K562 (cell line): ENCODE data around the gene HNRNPU. TPM values are rescaled to one million over a fixed set of nuclear protein-coding genes. Genes with fewer than 3 reads are reported as not detected.

ENCODE experiments used
- CBFB ChIP-seq: sonication (generic); formaldehyde crosslinking; IDR thresholded peaks from 2 replicates; pipeline ENCODE4 v1.4.0; 2020; ENCODE audit warnings: mild to moderate bottlenecking, missing genetic modification reagents
- CHD1 ChIP-seq: fragments of 200-600 bp; sonication (generic); IDR thresholded peaks from one replicate; pipeline ENCODE4 v1.6.1; 2012; ENCODE audit warnings: mild to moderate bottlenecking, moderate library complexity, low read length, inconsistent platforms
- DACH1 ChIP-seq: fragments of 450-650 bp; IDR thresholded peaks from 2 replicates; pipeline ENCODE4 v1.6.1; 2018; ENCODE audit not compliant: partially characterized antibody
- DIDO1 ChIP-seq: fragments of 450-650 bp; IDR thresholded peaks from 2 replicates; pipeline ENCODE4 v1.6.1; 2016; ENCODE audit warnings: low read depth, missing biosample characterization, missing genetic modification characterization
- EHMT2 ChIP-seq: fragments of 450-650 bp; IDR thresholded peaks from 2 replicates; pipeline ENCODE4 v1.6.1; 2018; ENCODE audit warnings: antibody characterized with exemption
- GTF2A2 ChIP-seq: IDR thresholded peaks from 2 replicates; pipeline ENCODE4 v1.6.1; 2016; ENCODE audit warnings: mild to moderate bottlenecking, missing genetic modification characterization, missing compliant biosample characterization
- IRF9 ChIP-seq: fragments of 450-650 bp; IDR thresholded peaks from 2 replicates; pipeline ENCODE4 v1.6.1; 2016; ENCODE audit warnings: missing biosample characterization, missing genetic modification characterization
- KLF16 ChIP-seq: IDR thresholded peaks from 2 replicates; pipeline ENCODE4 v1.6.1; 2016; ENCODE audit warnings: antibody characterized with exemption
- MCM2 ChIP-seq: fragments of 450-650 bp; IDR thresholded peaks from 2 replicates; pipeline ENCODE4 v1.6.1; 2017; ENCODE audit warnings: low read depth, mild to moderate bottlenecking
- MYBL2 ChIP-seq, 2 experiments: fragments of 450-650 bp in 1 of 2; sonication (generic) in 1 of 2; formaldehyde crosslinking in 1 of 2; IDR thresholded peaks; 2 replicates each; pipeline versions ENCODE4 v1.6.1 to v1.8.1; 2017 to 2022; ENCODE audit warnings: borderline replicate concordance in 1 of 2, inconsistent platforms in 1 of 2, low read depth in 1 of 2, mild to moderate bottlenecking in 1 of 2, missing genetic modification reagents in 1 of 2, moderate library complexity in 1 of 2
- NEUROD1 ChIP-seq: fragments of 150-350 bp; IDR thresholded peaks from 2 replicates; pipeline ENCODE4 v1.6.1; 2014; ENCODE audit warnings: borderline replicate concordance, low read length, low read depth; ENCODE audit not compliant: partially characterized antibody
- NR0B1 ChIP-seq: fragments of 450-650 bp; IDR thresholded peaks from one replicate; pipeline ENCODE4 v1.6.1; 2018; ENCODE audit warnings: mild to moderate bottlenecking, moderate library complexity; ENCODE audit not compliant: partially characterized antibody
- SMARCB1 ChIP-seq: IDR thresholded peaks from 2 replicates; pipeline ENCODE4 v1.6.1; 2011; ENCODE audit warnings: improper control_type of control experiment, low read depth; ENCODE audit not compliant: insufficient read length
- SP2 ChIP-seq: IDR thresholded peaks from 2 replicates; pipeline ENCODE4 v1.6.1; 2011; ENCODE audit warnings: mild to moderate bottlenecking, low read depth, low read length, moderate library complexity; ENCODE audit not compliant: poor library complexity, severe bottlenecking; ENCODE audit errors: extremely low read depth
- TAL1 ChIP-seq: fragments of 450-650 bp; IDR thresholded peaks from 2 replicates; pipeline ENCODE4 v1.6.1; 2016; ENCODE audit warnings: mild to moderate bottlenecking
- TBP ChIP-seq: optimal IDR thresholded peaks from 2 replicates; pipeline ENCODE3; 2011; ENCODE audit warnings: low read depth, low read length, improper control_type of control experiment
- U2AF1 ChIP-seq: fragments of 200-400 bp; formaldehyde crosslinking; optimal IDR thresholded peaks from 2 replicates; pipeline ENCODE3; 2017; ENCODE audit warnings: mild to moderate bottlenecking, low read depth, low read length, moderate library complexity
- ZBTB2 ChIP-seq: fragments of 450-650 bp; IDR thresholded peaks from 2 replicates; pipeline ENCODE4 v1.6.1; 2016; ENCODE audit warnings: antibody characterized with exemption
- ZFPM2 ChIP-seq: fragments of 250-450 bp; sonication (Bioruptor Pico); IDR thresholded peaks from 2 replicates; pipeline ENCODE4 v1.5.1; 2022; ENCODE audit warnings: mild to moderate bottlenecking
- ZNF239 ChIP-seq: fragments of 250-450 bp; sonication (Bioruptor Pico); IDR thresholded peaks from 2 replicates; pipeline ENCODE4 v1.4.0; 2020; ENCODE audit warnings: mild to moderate bottlenecking
- ZNF280B ChIP-seq: fragments of 250-450 bp; sonication (Bioruptor Pico); IDR thresholded peaks from 2 replicates; pipeline ENCODE4 v1.5.1; 2021; ENCODE audit warnings: mild to moderate bottlenecking
- ZNF431 ChIP-seq: sonication (generic); formaldehyde crosslinking; IDR thresholded peaks from 2 replicates; pipeline ENCODE4 v1.8.0; 2022; ENCODE audit warnings: mild to moderate bottlenecking, missing genetic modification reagents
- ZNF561 ChIP-seq: fragments of 450-650 bp; formaldehyde crosslinking; conservative IDR thresholded peaks from 2 replicates; pipeline ENCODE4 v1.4.0; 2020; ENCODE audit warnings: mild to moderate bottlenecking, moderate library complexity
- ZNF75A ChIP-seq: fragments of 450-650 bp; formaldehyde crosslinking; IDR thresholded peaks from 2 replicates; pipeline ENCODE4 v1.4.0; 2020; ENCODE audit warnings: mild to moderate bottlenecking
- polyA plus RNA-seq, 8 experiments: library from polyadenylated mRNA; depleted of rRNA in 4 of 8; stranded (reverse) in 5 of 8; unstranded in 3 of 8; fragments of >200 nt; fragmentation: Nextera tagmentation in 2 of 8; fragmentation: Illumina TruSeq in 1 of 8; extraction: Ambion mirVana in 2 of 8; extraction: Trizol in 1 of 8; gene quantifications; 2 replicates each; pipeline versions ENCODE4 v1.2.1 to v1.2.3, GENCODE V29; 2011 to 2014; ENCODE audit warnings: inconsistent platforms in 1 of 8, missing spikeins in 1 of 8
- total RNA-seq, 7 experiments: library from RNA; depleted of rRNA in 6 of 7; stranded (reverse); fragments of >200 nt in 6 of 7; fragmentation: Illumina TruSeq in 2 of 7; extraction: Trizol in 2 of 7; gene quantifications; 2 replicates each; pipeline versions ENCODE4 v1.2.1 to v1.2.3, GENCODE V29; 2011 to 2021; ENCODE audit warnings: low replicate concordance in 1 of 7

HNRNPU gene
- total and polyA plus RNA-seq, 9 of the 15 experiments (the other 6 are each of a cell fraction or from before 2014, with no cell fraction given) = 159 to 777 (median 577) TPM

GRCh38 chr1:244835276-244836134 is 28.8 kb downstream of the HNRNPU start, which contains the start of gene COX20 (continued):
- TF ChIP-seq TBP = peak; percentile 68
- no peak for TF ChIP-seq U2AF1
- TF ChIP-seq ZNF75A = no peak; the same call in 1 of the 2 replicates
- peak; percentile 92 for TF ChIP-seq MYBL2 (IDR thresholded peaks at IDR 0.05; ENCODE audit: low read depth)
- no peak for TF ChIP-seq MYBL2 (CRISPR knock-in tag; IDR thresholded peaks at IDR 0.05; ENCODE audit: borderline replicate concordance)
- 0 out of 2 replicates have a peak, but pooled peaks have one; percentile 39 for TF ChIP-seq ZNF280B
- no peak for TF ChIP-seq SMARCB1
- TF ChIP-seq ZNF431 (CRISPR knock-in tag) = no peak; the same call in 1 of the 2 replicates
- TF ChIP-seq SP2 = no peak
- TF ChIP-seq ZFPM2 (CRISPR knock-in tag) = 0 out of 2 replicates have a peak, but pooled peaks have one; percentile 18
- no peak for TF ChIP-seq DACH1
- no peak for TF ChIP-seq ZNF239 (CRISPR knock-in tag)
- peak; percentile 78; the same call in 1 of the 2 replicates for TF ChIP-seq ZNF561 (CRISPR knock-in tag)
- no peak for TF ChIP-seq EHMT2
- TF ChIP-seq NR0B1 = no peak
- TF ChIP-seq IRF9 (tag) = no peak
- TF ChIP-seq KLF16 = no peak
- no peak for TF ChIP-seq DIDO1 (tag)
- no peak for TF ChIP-seq GTF2A2 (tag)
- TF ChIP-seq CHD1 = peak; percentile 82
- TF ChIP-seq MCM2 = no peak
- 0 out of 2 replicates have a peak, but pooled peaks have one; percentile 59 for TF ChIP-seq CBFB (CRISPR knock-in tag)
- TF ChIP-seq ZBTB2 = no peak
- TF ChIP-seq NEUROD1 = peak; percentile 52
- no peak for TF ChIP-seq TAL1
